ENCODE data around the gene UBE2J2.
"Not testable (repeated sequence)": the region's sequence is repeated elsewhere in the genome, so short reads cannot be mapped to it uniquely, and the experiment has no call there.

Gene UBE2J2

DNA sequence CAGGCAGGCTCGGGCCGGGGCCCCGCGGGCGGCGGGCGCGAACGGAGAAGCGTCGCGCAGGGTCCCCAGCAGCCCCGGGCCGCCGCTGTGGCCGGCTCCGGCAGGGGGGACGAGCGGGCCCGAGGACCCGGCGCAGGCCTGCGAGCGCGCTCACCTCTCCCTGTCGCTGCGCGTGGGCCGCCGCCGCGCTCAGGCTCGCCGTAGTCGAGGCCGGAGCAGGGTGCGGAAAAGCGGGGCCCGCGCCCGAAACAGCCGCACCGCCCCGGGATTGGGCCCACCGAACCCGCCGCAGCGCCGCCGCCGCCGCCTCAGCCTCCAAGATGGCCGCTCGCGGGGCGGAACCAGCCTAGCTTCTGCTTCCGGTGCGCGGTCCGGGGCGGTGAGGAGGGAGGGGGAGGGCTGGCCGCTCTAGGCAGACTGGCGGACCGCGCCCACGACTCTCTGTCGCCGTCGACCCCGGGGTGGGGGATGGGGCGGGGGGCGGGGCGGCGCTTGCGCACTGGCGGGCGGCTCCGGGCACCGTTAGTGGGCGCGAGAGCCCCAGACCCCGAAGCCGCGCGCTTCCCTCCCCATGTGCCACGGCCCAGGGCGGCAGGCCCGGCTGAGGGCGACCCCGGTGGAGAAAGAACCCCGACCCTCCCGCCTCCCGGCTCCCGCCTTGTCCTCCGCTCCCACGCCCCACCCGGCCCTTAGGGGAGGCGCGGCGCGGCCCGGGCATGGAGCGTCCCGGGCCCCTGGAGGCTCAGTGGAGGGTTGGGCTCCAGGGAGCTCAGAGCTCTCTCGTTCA is at the start of gene UBE2J2:
UBE2J2 (minus strand) TSS at position 343 of the 787 bp plus-strand sequence. CDS start 5,862 bp downstream, outside the sequence.
- peak; percentile 91 to 92 for DNase-seq

DNA sequence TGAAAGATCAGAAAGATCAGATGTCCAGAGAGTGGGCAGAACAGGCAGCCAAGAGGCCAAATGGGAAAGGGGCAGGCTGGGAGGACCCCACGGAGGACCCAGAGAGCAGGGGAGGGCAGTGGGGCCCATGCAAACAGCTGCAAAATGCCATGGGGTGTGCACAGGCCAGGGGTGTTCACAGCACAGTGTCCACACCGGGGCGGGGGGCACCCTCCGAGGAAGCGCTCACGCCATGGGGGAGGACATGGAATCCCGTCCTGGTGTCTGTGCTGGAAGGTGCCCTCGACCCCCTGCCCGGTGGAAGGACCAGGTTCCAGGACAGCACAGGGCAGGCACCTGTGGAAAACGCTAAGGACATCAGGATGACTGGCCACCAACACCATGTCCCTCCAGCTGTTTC is 49.3 kb upstream of the UBE2J2 start:
- DNase-seq: no peak

DNA sequence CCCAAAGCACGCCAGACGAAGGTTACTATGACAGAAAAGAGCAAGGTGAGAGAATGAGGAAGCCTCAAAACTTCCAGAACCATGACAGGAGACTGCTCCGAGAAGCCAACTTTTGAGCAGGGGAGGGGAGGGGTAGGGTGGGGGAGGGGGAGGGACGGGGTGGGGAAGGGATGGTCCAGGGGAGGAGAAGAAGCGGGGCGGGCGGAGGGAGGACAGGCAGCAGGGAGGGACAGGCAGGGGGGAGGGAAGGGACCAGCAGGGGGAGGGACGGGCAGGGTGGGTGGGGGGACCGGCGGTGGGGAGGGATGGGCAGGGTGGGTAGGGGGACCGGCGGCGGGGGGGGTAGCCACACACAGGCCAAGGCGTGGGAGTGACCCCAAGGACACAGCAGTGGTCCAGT is 48.8 kb upstream of the UBE2J2 start:
- DNase-seq: no peak

DNA sequence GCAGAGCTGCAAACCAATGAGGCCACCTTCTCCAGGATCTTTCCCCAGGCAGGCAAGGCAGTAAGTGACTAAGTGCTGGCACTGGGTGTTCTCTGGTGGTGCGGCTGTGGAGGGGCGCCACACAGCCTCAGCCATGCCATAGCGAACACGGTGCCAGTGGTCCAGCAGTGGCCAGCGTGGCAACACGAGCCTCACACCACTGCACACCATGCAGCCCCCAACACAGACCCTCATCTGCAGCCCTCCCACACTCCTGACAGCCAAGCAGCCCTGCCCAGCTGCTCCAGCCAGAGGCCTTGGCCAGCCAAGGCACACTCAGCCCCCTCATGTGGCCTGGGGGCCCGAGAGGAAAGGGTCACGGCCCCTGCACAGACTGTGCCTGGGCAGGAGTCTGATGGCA is 47.8 kb upstream of the UBE2J2 start:
- no peak for DNase-seq

DNA sequence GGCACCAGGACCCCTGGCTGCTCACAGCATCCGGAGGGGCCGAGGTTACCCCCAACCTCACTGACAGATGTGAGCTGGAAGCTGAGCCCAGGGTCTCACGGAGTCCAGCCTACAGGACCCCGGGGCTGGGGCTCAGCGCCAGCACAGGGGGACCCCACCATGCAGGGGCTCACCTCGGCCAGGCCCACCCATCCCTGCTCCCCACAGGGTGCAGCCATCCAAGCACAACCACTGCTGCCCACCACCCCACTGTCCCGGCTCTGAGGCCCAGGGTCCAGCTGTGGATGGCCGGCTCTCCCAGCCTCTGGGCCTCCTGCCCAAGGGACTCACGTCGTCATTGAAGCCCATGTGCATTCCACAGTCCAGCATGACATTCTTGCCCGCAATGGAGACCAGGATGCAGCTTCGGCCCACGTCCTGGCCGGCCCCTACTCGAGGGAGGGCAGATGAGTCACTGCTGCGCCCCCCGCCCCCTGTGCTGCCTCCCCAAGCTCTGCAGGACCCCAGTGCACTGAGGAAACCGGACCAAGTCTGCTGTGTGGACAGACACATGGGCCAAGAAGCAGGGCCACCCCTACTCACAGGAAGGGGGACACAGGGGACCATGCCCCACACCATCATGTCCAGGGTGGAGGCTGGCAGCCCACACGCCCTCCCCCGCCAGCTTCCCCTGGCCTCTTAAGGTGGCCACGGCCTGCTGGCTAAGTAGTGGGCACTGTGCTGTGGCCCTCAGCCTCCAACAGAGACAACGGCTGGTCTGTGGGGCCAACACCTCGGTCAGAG is 47.2 kb upstream of the UBE2J2 start:
- no peak for DNase-seq

DNA sequence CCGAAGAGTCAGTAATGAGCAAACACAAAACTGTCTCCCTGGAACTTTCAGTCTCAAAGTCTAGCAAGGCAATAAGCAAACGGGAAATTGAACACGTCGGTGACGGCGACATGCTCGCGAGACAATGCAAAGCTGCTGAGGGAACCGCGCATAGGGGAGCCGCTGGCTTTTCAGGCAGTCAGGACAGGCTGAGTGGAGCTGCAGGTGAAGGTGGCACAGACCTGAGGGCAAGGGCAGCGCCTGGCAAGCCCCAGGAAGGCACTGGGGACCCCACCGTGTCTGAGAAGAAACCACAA is 45.9 kb upstream of the UBE2J2 start:
- no peak for DNase-seq

DNA sequence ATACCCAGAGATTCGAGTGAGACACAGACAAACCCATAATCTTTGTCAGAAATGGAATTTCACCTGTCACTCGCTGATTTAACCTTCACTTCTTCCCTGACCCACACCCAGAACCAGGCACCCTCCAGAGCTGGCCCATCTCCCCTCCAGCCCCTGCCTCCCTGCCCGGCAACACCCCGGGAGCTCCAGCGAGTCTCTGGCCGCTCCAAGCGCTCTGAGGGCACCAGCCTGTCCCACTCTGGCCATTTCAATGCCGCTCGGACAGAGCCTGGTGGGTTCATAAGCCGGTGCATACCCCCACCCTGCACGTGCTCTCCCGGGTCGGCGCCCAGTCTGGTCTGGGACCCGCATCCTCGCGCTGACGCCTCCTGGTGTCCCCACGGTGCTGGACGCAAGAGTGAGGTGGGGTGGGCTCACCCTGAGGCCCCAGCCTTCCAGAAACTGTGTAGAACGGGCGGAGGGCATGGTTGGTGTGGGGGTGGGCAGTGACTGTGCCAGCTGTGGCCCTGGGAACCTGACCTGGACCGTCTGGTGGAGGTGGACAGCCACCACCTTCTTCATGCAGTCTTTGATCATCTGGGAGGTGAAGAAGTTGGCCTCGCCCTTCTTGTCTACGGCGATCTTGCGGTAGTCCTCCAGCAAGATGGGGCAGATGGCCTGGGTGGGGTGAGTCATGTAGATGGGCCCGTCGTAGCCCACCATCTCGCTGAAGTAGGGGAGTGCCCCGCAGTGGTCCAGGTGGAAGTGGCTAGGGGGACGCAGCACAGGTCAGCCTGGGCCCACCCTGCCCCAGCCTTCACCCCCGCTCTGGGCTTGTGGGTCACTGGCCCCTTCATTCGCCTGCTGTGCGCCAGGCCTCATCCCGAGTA is 45.4 kb upstream of the UBE2J2 start:
- no peak for DNase-seq

DNA sequence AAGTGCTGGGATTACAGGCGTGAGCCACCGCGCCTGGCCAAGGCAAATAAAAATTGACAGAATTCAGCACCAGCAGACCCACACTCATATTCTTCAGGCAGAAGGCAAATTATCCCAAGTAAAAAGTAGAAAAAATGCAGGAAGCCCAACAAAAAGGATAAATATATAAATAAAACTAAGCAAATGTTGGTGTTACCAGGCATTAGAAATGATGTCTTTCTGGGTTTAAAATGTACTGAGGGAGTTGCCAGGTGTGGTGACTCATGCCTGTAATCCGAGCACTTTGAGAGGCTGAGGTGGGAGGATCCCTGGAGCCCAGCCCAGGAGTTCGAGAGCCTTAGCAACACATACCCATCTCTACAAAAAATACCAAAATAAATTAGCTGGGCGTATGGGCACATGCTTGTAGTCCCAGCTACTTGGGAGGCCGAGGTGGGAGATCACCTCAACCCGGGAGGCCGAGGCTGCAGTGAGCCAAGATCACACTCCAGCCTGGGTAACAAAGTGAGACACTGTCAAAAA is 44.5 kb upstream of the UBE2J2 start:
- DNase-seq: no peak

DNA sequence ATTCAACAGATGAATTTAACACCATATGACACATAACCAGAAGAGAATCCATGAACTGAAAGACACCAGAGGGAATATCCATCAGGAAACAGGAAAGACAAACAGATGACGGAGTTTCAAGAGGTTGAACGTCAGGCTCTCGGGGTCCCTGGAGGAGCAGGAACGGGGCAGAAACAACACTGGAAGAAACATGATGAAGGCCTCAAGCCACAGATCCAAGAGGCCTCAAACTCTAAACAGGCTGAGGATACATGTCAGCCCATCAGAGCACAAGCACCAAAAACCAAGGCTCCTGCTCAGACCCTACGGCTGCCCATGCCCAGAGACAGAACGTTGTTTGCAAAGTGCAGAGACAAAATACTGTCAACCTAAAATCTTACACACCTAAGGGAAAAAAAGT is 43.8 kb upstream of the UBE2J2 start:
- no peak for DNase-seq

DNA sequence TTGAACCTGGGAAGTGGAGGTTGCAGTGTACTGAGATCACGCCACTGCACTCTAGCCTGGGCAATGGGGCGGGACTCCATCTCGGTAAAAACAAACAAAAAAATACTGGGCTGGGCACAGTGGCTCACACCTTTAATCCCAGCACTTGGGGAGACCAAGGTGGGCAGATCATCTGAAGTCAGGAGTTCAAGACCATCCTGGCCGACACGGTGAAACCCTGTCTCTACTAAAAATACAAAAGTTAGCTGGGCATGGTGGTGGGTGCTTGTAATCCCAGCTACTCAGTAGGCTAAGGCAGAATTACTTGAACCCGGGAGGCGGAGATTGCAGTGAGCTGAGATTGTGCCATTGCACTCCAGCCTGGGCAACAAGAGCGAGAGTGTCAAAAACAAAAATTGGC is 42.5 kb upstream of the UBE2J2 start:
- DNase-seq: not testable (repeated sequence)

DNA sequence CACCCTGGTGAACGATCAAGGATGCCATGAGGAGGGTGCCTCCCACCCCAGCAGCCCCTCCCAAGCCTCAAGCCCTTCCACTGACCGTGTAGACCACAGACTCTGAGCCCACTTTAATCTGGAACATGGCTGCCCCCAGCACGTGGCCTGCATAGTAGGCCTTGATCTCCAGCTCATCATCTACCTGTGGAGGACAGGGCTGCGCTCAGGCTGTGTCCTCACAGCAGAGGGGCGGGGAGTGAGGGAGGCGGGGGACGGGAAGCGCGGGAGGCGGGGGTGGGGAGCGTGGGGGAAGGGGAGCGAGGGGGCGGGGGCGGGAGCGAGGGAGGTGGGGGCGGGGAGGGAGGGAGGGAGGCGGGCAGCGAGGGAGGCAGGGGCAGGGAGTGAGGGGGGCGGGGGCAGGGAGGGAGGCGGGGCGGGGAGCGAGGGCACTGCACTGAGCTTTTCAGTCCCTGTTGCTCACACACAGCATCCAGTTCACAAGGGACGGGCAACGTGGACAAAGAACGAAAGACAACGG is 41.8 kb upstream of the UBE2J2 start:
- DNase-seq: no peak

DNA sequence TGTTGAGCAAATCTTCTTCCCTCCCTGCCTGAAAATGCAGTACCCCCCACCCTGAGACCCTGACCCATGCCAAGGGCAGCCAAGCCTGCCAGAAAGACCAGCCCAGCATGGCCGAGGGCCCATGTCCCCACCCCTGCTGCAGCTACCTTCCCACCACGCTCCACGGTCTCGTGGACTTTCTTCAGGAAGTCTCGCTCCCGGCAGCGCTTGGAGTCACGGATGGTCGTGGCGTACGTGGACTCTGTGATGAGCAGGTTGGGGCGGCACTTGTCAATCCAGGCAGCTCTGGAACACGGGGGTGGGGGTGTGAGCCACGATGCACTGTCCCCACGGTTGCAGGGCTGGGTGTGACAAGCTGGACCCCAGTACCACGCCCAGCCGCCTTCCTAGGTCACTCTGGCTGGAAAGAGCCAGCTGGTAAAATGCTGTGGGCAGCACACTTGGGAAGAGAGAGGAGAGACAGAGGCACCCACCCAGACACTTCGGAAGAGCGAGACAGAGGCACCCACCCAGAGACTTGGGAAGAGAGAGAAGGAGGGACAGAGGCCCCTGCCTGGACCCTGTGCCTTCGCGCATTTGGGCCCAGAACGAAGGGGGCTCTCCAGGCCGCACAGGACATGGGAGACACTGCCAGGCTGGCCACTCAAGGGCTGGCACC is 41.2 kb upstream of the UBE2J2 start:
- no peak for DNase-seq

DNA sequence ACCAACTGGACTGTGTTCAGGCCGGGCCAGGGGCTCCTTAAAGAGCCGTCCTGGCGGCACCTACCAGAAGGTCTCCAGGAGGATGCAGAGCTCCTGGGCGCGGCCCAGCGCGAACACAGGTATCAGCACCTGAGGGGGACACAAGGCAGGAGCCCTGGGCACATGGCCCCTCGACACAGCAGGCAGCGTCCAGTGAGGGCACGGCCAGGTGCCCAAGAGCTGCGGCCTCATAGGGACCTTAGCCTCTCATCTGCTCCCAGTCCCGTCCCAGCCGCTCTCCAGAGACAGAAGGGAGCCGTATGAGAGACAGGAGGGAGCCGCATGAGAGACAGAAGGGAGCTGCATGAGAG is 40.6 kb upstream of the UBE2J2 start:
- DNase-seq: no peak

DNA sequence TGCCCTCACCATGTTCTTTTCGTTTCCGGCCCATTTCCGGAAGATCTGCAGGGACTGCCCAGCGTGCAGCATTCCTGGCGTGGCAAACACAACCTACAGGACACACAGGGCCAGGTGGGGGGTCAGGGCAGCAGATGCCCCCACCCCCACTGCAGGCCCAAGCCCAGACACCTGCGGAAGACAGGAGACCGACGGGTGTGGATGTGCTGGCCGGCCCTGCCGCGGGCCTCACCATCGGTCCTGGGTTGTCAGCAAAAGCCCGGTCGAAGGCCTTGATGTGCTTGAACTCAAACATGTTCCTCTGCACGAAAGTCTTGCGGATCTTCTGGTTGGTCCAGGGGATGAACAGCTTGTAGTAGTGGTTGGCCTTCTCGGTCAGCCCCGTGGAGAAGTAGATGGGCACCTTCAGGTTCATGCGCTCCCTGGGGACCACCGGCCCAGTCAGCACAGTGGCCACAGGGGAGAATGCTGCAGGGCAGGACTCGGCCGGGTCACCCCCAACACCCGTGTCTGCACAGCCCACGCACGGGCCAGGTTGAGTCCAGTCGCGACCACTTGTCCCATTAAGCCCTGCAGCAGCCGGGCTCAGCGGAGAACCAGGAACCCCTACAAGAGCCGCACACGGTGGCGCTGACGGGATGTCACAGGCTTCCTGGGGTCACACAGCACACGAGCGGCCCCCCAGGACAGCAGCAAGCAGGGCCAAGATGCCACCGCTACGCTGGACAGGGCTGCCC is 40.0 kb upstream of the UBE2J2 start:
- DNase-seq: no peak

DNA sequence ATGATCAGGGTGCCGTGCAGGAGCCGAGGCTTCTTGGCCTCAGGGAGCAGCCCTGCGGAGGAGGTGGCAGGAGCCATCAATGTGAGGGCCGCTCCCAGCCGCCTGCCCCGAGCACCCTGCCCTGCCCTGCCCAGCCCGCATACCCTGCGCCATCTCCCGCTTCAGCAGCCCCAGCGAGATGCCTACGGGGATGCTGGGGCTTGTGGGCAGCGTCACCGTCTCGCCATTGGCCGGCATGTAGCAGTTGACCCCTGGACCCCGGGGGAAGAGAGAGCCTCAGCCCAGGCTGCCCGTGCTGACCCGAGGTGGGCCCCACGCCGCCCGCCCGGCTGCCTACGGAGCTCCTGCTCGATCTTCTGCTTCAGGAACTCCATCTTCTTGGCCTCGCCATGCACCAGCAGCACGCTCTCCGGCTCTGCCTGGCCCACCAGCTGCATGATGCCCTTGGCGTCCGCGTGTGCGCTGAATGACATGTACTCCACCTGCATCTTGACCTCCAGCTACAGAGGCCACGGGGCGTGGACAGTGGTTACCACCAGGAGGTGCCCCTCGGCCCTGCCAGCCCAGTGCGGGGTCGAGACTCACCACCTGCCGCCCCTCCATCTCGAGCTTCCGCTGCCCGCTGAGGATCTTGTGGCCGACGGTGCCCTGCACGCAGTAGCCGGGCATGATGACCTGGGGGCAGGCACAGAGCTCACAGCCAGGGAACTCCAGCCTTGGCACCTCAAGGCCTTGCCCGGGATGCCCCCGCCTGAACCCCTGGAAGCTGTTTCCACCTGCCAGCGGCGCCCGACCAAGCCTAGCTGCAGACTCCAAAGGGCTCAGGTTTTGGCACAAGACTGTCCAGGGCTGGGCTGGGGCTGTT is 39.0 kb upstream of the UBE2J2 start:
- no peak for DNase-seq

DNA sequence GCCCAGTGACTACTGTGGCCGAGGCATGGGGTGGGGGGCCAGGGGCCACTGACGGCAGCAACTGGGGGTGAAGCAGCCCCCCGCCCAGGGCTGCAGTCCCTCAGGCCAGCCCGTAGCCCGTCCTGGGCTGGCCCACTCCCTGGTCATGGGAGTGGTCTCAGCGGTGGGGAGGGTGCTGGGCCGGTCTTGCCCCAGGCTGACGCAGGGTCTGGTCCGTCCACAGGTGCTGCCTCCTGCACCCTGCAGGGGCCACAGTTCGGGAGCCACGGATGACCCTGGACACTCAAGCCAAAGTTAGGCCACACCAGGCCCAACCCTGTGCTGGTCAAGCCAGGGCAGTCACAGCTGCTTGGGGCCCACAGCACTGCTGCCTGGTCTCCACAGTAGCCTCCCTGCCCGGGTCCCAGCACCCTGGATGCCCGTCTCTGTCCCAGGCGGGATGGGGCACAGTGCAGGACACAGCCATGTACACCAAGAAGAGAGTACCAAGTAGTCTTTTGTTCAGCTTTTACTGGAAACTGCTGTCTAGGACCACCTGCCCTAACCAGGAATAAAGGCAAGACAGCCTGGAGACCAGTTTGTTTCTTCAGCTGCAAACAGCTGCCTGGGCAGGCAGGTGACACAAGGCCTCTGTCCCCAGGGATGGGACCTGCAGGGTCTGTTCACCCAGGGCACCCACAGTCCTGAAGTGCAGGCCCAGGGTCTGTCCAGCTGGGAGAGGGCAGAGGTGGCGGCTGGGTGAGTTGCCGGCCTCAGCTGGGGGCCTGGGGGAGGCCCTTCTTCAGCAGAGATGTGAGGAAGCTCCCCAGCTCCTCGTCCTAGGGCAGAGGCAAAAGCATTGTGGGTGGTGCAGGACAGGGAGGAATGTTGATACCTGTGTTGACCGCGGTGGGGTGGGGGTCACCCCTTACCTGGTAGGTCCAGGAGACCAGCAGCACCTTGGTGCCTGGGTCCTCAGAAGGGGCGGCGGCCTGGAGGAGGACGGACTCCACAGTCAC is 37.8 kb upstream of the UBE2J2 start:
- DNase-seq: no peak

DNA sequence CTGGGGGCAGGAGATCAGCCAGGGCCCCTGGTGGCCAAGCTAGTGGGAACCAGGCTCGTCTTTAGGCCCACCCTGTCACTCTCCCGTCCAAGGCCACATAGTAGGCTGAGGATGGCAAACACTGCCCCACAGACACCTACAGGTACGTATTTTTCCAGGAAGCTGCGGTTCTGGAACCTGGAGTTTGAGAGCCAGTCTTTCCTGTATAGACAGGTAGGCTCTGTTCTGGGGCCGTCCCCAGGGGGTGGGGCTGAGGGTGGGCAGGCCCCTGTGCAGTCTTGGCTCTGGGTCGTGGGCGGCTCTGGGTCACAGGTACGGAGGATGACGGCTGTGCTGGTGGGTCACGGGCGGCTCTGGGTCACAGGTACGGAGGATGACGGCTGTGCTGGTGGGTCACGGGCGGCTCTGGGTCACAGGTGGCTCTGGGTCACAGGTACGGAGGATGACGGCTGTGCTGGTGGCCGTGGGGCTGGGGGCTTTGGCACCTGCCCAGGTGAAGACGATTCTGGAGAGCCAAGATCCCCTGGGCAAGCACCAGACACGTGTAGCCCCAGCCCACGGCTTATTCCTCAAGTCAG is 36.9 kb upstream of the UBE2J2 start:
- no peak for DNase-seq

DNA sequence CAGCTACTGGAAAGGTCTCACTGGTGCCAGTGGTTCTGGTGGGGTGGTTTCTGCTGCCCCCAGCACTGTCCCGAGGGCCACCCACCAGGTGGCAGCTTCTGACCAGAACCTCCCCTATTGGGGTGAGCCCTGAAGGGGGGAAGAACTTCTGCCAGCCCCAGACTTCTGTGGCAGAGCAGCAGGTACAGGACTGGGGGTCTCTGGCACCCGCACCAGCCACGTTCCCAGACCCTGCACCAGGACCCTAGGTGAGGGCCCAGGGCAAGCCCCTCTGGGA is 36.4 kb upstream of the UBE2J2 start:
- no peak for DNase-seq

Measured in activated CD4-positive, alpha-beta T cell treated with anti-CD3 and anti-CD28 coated beads, Interleukin-2, amount 50 U/mL, for 4 hours (primary cell).